ENCODE results near the gene TENM4. TPM values are rescaled to one million over a fixed set of nuclear protein-coding genes. Genes with fewer than 3 reads are reported as not detected.

The TENM4 gene
- total RNA-seq, 1 donor from 2014 or later = 3.8 TPM

GRCh38 chr11:78961247-78961646, 479.6 kb downstream of the TENM4 start:
- no peak overlapping the region for H3K27ac Mint-ChIP-seq (ENCODE audit: unreplicated experiment)
- TF ChIP-seq CTCF (IDR thresholded peaks at IDR 0.05) = peak; percentile 79
- peaks cover 13% of the 10 kb centered on the region for H3K4me1 Mint-ChIP-seq (ENCODE audit: low read depth)
- peak overlapping the region; percentile 64 for H3K4me3 Mint-ChIP-seq (ENCODE audit: unreplicated experiment)
- no peaks in the 10 kb centered on the region for H3K9me3 Mint-ChIP-seq (ENCODE audit: low read depth)
- H3K36me3 Mint-ChIP-seq (ENCODE audit: low read depth) = no peaks in the 10 kb centered on the region
- no peaks in the 10 kb centered on the region for H3K27me3 Mint-ChIP-seq (ENCODE audit: low read depth)
- DNase-seq (ENCODE audit: low spot score) = no peak

- H3K27me3 Mint-ChIP-seq (ENCODE audit: low read depth) = no peaks in the 10 kb centered on the region
- H3K27ac Mint-ChIP-seq (ENCODE audit: unreplicated experiment) = no peak overlapping the region
- no peak for DNase-seq (ENCODE audit: low spot score)
- TF ChIP-seq CTCF (IDR thresholded peaks at IDR 0.05) = no peak
- peaks cover 19% of the 10 kb centered on the region for H3K4me1 Mint-ChIP-seq (ENCODE audit: low read depth)
- H3K36me3 Mint-ChIP-seq (ENCODE audit: low read depth) = no peaks in the 10 kb centered on the region
- H3K9me3 Mint-ChIP-seq (ENCODE audit: low read depth) = no peaks in the 10 kb centered on the region
- H3K4me3 Mint-ChIP-seq (ENCODE audit: unreplicated experiment) = no peak overlapping the region
These were observed 482.4 kb downstream of the TENM4 start for GRCh38 chr11:78958444-78958843.

GRCh38 chr11:78957476-78958245, 483.2 kb downstream of the TENM4 start:
- no peak for DNase-seq (ENCODE audit: low spot score)
- Mint-ChIP-seq H3K27me3 (ENCODE audit: low read depth) (no peaks in the 10 kb centered on the region), H3K4me3 (ENCODE audit: unreplicated experiment) (no peak overlapping the region), H3K9me3 (ENCODE audit: low read depth) (no peaks in the 10 kb centered on the region), H3K27ac (ENCODE audit: unreplicated experiment) (no peak overlapping the region), H3K4me1 (ENCODE audit: low read depth) (peaks cover 23% of the 10 kb centered on the region), H3K36me3 (ENCODE audit: low read depth) (no peaks in the 10 kb centered on the region)
- TF ChIP-seq CTCF (IDR thresholded peaks at IDR 0.05) = no peak

- no peak for TF ChIP-seq CTCF (IDR thresholded peaks at IDR 0.05)
- Mint-ChIP-seq H3K36me3 (ENCODE audit: low read depth) (no peaks in the 10 kb centered on the region), H3K4me3 (ENCODE audit: unreplicated experiment) (no peak overlapping the region), H3K4me1 (ENCODE audit: low read depth) (peaks cover 11% of the 10 kb centered on the region), H3K9me3 (ENCODE audit: low read depth) (no peaks in the 10 kb centered on the region), H3K27ac (ENCODE audit: unreplicated experiment) (no peak overlapping the region), H3K27me3 (ENCODE audit: low read depth) (no peaks in the 10 kb centered on the region)
- no peak for DNase-seq (ENCODE audit: low spot score)
These were observed 486.1 kb downstream of the TENM4 start for GRCh38 chr11:78954696-78955095.

GRCh38 chr11:78954261-78954660, 486.6 kb downstream of the TENM4 start:
- H3K4me1 Mint-ChIP-seq (ENCODE audit: low read depth) = peaks cover 11% of the 10 kb centered on the region
- H3K9me3 Mint-ChIP-seq (ENCODE audit: low read depth) = no peaks in the 10 kb centered on the region
- H3K27me3 Mint-ChIP-seq (ENCODE audit: low read depth) = no peaks in the 10 kb centered on the region
- no peak overlapping the region for H3K27ac Mint-ChIP-seq (ENCODE audit: unreplicated experiment)
- DNase-seq (ENCODE audit: low spot score) = no peak
- no peak overlapping the region for H3K4me3 Mint-ChIP-seq (ENCODE audit: unreplicated experiment)
- no peaks in the 10 kb centered on the region for H3K36me3 Mint-ChIP-seq (ENCODE audit: low read depth)
- TF ChIP-seq CTCF (IDR thresholded peaks at IDR 0.05) = no peak

Measured in chondrocyte (in vitro differentiated cells).